GM20431 (cell line): ENCODE measurements around the gene RIPK3.
"Not testable (repeated sequence)": the region's sequence is repeated elsewhere in the genome, so short reads cannot be mapped to it uniquely, and the experiment has no call there.

ENCODE experiments used
- in situ Hi-C: fragments of 300-500 bp; cut with MseI, MboI; formaldehyde crosslinking; loops from one replicate; pipeline ENCODE4 v1.15.0; 2020; ENCODE audit warnings: low sequenced_read_pairs; ENCODE audit not compliant: unreplicated experiment

RIPK3 gene

DNA sequence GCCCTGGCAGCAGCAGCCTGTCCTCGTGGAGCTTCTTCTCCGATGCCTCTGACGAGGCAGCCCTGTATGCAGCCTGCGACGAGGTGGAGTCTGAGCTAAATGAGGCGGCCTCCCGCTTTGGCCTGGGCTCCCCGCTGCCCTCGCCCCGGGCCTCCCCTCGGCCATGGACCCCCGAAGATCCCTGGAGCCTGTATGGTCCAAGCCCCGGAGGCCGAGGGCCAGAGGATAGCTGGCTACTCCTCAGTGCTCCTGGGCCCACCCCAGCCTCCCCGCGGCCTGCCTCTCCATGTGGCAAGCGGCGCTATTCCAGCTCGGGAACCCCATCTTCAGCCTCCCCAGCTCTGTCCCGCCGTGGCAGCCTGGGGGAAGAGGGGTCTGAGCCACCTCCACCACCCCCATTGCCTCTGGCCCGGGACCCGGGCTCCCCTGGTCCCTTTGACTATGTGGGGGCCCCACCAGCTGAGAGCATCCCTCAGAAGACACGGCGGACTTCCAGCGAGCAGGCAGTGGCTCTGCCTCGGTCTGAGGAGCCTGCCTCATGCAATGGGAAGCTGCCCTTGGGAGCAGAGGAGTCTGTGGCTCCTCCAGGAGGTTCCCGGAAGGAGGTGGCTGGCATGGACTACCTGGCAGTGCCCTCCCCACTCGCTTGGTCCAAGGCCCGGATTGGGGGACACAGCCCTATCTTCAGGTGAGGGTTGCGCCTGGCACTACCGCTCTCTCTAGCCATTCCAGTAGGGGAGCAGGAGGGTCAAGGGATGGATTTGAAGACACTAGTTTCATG lies 30.3 kb upstream of the RIPK3 start:
- in situ Hi-C loops = no loop called here

- in situ Hi-C loops = no loop called here
These were observed 29.7 kb upstream of the RIPK3 start for GRCh38 chr14:24369463-24369862.

DNA sequence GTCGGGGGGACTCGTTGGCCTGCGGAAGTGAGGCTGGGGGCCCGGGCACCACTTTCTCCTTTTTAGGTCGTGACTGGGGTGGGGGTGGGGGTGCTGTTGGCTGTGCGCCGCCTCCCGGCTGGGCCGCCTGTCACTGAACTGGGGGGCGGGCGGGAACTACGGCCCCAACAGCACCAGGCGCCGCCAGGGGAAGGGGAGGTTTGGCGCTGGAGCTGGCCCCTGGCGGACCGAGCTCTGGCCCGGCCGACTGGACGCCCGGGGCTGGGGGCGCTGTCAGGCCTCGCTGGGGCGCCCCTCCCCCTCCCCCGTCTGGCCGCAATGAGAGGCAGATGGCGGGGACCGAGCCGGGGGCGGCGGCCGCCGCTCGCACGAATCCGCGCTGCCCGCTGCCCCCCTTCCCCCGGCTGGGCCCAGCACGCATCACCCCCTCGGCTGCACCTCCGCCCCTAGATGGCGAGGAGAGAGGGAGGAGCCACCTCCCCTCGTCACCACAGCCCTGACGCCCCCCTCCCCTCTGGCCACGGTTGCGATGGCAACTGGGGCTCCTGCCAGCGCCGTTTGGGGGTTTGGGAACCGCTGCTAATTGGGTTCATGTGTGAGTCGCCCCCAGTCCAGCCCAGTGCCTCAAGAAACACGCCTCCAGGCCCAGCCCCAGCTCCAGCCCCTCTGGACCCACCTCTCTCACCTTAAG lies 28.9 kb upstream of the RIPK3 start:
- in situ Hi-C loops = no loop called here

DNA sequence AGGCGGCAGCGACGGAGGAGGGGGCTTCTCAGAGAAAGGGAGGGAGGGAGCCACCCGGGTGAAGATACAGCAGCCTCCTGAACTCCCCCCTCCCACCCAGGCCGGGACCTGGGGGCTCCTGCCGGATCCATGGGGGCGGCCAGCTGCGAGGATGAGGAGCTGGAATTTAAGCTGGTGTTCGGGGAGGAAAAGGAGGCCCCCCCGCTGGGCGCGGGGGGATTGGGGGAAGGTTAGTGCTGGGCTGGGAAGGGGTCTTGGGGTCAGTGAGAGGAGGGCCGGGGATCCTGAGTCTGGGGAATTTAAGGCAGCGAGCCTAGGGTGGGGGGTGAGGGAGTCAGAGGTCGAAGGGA lies 28.4 kb upstream of the RIPK3 start:
- in situ Hi-C loops = no loop called here

DNA sequence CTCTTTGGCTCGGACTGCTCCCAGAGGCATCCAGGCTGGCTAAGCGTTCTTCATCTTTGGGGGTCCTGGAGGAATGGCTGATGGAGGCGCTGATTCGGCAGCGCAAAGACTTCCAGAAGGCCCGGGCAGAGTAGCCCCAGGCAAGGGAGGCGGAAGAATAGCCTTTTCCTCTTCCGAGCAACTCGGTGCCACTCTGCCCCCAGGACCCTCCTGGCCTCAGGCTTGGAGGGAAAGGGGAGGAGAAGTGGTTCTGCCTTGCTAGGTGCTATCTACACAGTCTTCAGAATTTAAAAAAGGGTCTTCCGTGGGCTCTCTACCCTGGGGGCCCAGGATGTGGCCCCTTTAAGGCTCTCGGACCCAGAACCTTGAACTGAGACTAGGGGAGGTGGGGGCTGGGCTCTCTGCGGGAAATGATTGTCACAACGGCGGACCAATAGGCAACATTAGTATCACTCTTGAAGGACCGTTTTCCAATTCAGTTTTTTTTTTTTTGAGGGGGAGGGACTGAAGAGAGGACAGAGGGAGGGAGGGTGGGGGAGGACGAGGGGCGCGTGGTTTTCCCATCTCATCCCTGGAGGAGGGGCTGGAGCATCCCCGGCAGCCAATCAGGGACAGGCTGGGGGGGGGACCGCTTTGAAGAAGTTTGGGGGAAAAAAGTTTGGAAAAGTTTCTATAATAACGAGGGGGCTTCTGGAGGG lies 27.9 kb upstream of the RIPK3 start, which contains the start of gene NFATC4:
Gene NFATC4 (plus strand): TSS at position 671 of the 698 bp plus-strand sequence. CDS start 157 bp downstream, outside the sequence.
- in situ Hi-C loops = no loop called here

- in situ Hi-C loops = no loop called here
These were observed 27.1 kb upstream of the RIPK3 start for GRCh38 chr14:24366721-24367513.

DNA sequence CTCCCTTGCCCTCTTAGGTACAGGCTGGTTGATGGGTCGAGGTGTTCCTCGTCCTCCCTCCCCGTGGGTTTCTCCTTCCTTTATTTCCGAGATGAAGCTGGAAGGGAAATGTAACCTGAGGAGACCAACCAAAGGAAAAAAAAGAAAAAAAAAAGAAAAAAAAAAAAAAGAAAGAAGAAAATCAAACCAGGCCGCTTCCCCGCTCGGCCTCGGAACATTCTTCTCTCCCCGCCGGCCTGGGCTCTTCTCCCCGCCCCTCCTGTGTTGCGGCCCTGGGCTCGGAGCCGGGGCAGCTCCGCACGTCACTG lies 26.6 kb upstream of the RIPK3 start:
- in situ Hi-C loops = no loop called here

- in situ Hi-C loops = no loop called here
These were observed 26.0 kb upstream of the RIPK3 start for GRCh38 chr14:24365600-24366412.

DNA sequence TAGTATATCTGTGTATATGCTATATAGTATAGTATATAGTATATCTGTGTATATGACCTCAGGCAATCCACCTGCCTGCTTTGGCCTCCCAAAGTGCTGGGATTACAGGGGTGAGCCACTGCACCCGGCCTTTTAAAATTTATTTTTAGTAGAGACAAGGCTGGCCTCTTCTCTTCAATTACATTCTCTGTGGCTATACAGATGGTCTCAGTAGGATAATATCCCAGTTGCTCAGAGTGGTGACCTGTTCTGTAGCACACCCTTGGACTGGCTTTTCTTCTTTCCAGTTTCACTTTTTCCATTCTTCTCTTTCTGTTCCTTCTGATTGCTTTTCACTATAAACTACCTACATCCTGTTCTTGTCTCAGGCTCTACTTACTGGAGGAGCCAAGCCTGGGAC lies 25.1 kb upstream of the RIPK3 start:
- in situ Hi-C loops = no loop called here

DNA sequence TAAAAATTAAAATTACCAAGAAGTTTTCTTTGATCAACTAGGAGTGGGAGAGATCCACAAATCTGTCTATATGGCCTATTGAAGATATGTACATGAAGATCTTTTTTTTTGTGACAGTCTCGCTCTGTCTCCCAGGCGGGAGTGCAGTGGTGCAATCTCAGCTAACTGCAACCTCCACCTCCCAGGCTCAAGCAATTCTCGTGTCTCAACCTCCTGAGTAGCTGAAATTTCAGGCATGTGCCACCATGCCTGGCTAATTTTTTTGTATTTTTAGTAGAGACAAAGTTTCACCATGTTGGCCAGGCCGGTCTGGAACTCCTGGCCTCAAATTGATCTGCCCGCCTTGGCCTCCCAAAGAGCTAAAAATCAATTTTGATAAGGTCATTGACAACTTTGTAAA lies 23.6 kb upstream of the RIPK3 start:
- in situ Hi-C loops = no loop called here

- in situ Hi-C loops = no loop called here
These were observed 22.6 kb upstream of the RIPK3 start for GRCh38 chr14:24362241-24362960.

DNA sequence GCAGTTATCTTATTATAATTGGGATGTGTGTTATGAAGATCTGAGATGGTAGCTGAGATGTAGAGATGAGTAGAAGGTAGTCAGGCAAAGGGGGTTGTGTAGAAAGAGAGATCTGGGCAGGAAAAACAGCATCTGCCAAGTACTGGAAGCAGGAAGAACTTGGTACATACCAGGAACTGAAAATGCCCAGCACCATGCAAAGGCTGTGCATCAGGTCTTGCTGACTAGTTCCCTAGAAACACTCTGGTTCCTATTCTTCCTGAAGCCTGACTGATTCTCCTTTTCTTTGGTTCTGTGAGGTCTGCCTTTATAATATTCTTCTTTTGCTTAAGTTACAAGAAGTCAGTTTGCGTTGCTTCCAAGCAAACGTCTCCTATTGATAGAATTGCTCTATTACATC lies 21.5 kb upstream of the RIPK3 start:
- in situ Hi-C loops = no loop called here

GRCh38 chr14:24360281-24360680 lies 20.5 kb upstream of the RIPK3 start:
- in situ Hi-C loops = no loop called here

- in situ Hi-C loops = no loop called here
These were observed 16.4 kb upstream of the RIPK3 start for GRCh38 chr14:24356208-24356607.

- in situ Hi-C loops = no loop called here
These were observed 15.2 kb upstream of the RIPK3 start for GRCh38 chr14:24355009-24355408.

DNA sequence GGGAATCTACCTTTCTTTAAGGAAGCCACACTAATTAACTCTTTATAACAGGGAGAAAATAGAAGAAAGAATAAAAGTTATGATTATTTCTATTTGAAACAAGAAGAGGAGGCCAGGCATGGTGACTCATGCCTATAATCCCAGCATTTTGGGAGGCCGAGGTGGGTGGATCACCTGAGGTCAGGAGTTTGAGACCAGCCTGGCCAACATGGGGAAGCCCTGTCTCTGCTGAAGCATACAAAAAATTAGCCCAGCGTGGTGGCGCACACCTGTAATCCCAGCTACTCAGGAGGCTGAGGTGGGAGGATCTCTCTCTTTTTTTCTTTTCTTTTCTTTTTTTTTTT lies 14.7 kb upstream of the RIPK3 start:
- in situ Hi-C loops = not testable (repeated sequence)

DNA sequence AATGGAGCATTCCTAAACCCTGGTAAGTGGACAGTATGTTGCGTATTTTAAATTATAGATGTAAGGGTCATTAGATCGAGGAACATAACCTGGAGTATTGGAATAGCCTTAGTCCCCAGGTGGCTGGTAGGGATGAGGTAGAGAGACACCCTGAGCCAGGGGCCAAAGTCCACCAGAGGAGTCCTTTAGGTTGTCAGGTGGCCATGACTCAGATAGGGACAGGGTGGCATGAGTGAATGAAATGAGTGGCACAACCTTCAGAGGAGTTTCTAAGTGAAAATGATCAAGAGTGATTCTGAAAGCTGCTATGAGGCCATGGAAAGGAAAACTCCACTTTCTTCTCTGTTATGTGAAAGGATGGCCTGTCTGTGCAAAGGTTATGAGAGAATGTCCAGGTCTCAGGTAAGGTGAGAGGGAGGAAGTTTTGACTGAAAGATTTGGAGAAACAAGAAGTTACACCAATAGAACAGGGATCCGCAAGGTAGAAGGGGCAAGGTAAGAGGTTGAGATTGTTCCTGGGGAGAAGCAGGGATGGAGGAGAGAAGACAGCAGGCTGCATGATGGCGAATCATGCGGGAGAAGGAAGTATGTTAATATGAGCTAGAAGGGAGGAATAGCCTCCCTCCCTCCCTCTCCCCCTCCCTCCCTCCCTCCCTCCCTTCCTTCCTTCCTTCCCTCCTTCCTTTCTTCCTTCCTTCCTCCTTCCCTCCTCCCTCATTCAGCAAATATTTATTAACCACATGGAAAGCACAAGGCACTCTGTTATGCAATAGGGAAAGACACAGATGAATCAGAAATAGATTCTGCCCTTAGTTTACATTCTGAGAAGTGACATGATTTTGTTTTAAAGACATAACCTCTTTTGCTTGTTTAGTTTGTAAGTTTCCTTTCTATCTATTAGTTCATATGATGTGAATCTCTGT lies 14.0 kb upstream of the RIPK3 start:
- in situ Hi-C loops = no loop called here

GRCh38 chr14:24351517-24351916 lies 11.7 kb upstream of the RIPK3 start:
- in situ Hi-C loops = no loop called here
